ENCODE results near the gene EPG5.

- TF ChIP-seq CTCF (IDR thresholded peaks at IDR 0.05; ENCODE audit: poor library complexity) (no peak), EZH2 (IDR thresholded peaks at IDR 0.05; ENCODE audit: borderline replicate concordance) (no peak), EZH2phosphoT487 (IDR thresholded peaks at IDR 0.05; ENCODE audit: low read depth, severe bottlenecking, unreplicated experiment) (no peak)
These were observed 113.0 kb downstream of the EPG5 start for GRCh38 chr18:45854036-45854586.
